ENCODE measurements around the gene CCNE1.
A peak's percentile ranks its signal among the peaks of the same experiment; 100 is the strongest.

CCNE1 gene

GRCh38 chr19:29806098-29806866, 5.5 kb upstream of the CCNE1 start:
- peak; percentile 64 for DNase-seq
- H3K4me3 ChIP-seq (ENCODE audit: low read depth, low read length): no peak overlapping the region
- H3K36me3 ChIP-seq: no peaks in the 10 kb centered on the region
- H3K9me3 ChIP-seq (ENCODE audit: severe bottlenecking): no peaks in the 10 kb centered on the region
- H3K27ac ChIP-seq: no peak overlapping the region
- TF ChIP-seq CTCF (IDR thresholded peaks at IDR 0.05; ENCODE audit: low read depth, low read length): no peak
- no peaks in the 10 kb centered on the region for H3K27me3 ChIP-seq (ENCODE audit: insufficient read depth, low read depth, severe bottlenecking)

- Histone ChIP-seq H3K27me3 (ENCODE audit: insufficient read depth, low read depth, severe bottlenecking) (no peaks in the 10 kb centered on the region), H3K4me3 (ENCODE audit: low read depth, low read length) (no peak overlapping the region), H3K9me3 (ENCODE audit: severe bottlenecking) (no peaks in the 10 kb centered on the region), H3K27ac (no peak overlapping the region), H3K36me3 (no peaks in the 10 kb centered on the region)
- no peak for TF ChIP-seq CTCF (IDR thresholded peaks at IDR 0.05; ENCODE audit: low read depth, low read length)
- DNase-seq: no peak
These were observed 4.6 kb upstream of the CCNE1 start for GRCh38 chr19:29807178-29807577.

GRCh38 chr19:29807870-29808405, 3.9 kb upstream of the CCNE1 start:
- H3K36me3 ChIP-seq: peaks cover 3% of the 10 kb centered on the region
- DNase-seq: no peak

GRCh38 chr19:29809795-29810503, 1.8 kb upstream of the CCNE1 start:
- H3K27me3 ChIP-seq (ENCODE audit: insufficient read depth, low read depth, severe bottlenecking): no peaks in the 10 kb centered on the region
- peaks cover 24% of the 10 kb centered on the region for H3K36me3 ChIP-seq
- H3K27ac ChIP-seq: no peak overlapping the region
- no peak for DNase-seq
- no peak overlapping the region for H3K4me3 ChIP-seq (ENCODE audit: low read depth, low read length)
- H3K9me3 ChIP-seq (ENCODE audit: severe bottlenecking): no peaks in the 10 kb centered on the region
- no peak for TF ChIP-seq CTCF (IDR thresholded peaks at IDR 0.05; ENCODE audit: low read depth, low read length)

More at GRCh38 chr19:29807870-29808405, 3.9 kb upstream of the CCNE1 start:
- H3K4me3 ChIP-seq (ENCODE audit: low read depth, low read length): no peak overlapping the region
- no peak overlapping the region for H3K27ac ChIP-seq
- no peaks in the 10 kb centered on the region for H3K27me3 ChIP-seq (ENCODE audit: insufficient read depth, low read depth, severe bottlenecking)
- no peak for TF ChIP-seq CTCF (IDR thresholded peaks at IDR 0.05; ENCODE audit: low read depth, low read length)
- no peaks in the 10 kb centered on the region for H3K9me3 ChIP-seq (ENCODE audit: severe bottlenecking)

GRCh38 chr19:29810504-29810871, 1.3 kb upstream of the CCNE1 start:
- peaks cover 27% of the 10 kb centered on the region for H3K36me3 ChIP-seq
- no peak for TF ChIP-seq CTCF (IDR thresholded peaks at IDR 0.05; ENCODE audit: low read depth, low read length)
- peak overlapping the region; percentile 86; the same call in 1 of the 2 replicates for H3K27ac ChIP-seq
- DNase-seq: no peak
- H3K9me3 ChIP-seq (ENCODE audit: severe bottlenecking): no peaks in the 10 kb centered on the region
- no peaks in the 10 kb centered on the region for H3K27me3 ChIP-seq (ENCODE audit: insufficient read depth, low read depth, severe bottlenecking)
- no peak overlapping the region for H3K4me3 ChIP-seq (ENCODE audit: low read depth, low read length)

Data from WERI-Rb-1 (cell line).